AG04449 (cell line): ENCODE results near the gene TRMT6.

Experiments
- CTCF ChIA-PET: fragments of 350-600 bp; formaldehyde crosslinking; extraction: SDS; loops from one replicate; lab custom pipeline; 2021; ENCODE audit warnings: antibody characterized with exemption; lab: Yijun Ruan, JAX
- POLR2A ChIA-PET: fragments of 400-600, 350-600 bp; formaldehyde crosslinking; extraction: SDS; loops from one replicate; lab custom pipeline; 2020; ENCODE audit warnings: antibody characterized with exemption, inconsistent platforms; lab: Yijun Ruan, JAX
- DNase-seq: peaks from one replicate; pipeline ENCODE4 v3.0.0-alpha.2; 2010; ENCODE audit warnings: low read depth, low spot score
- H3K4me3 ChIP-seq: 2 replicates; pipeline ENCODE4 v1.5.1; 2011; ENCODE audit warnings: low read depth, mild to moderate bottlenecking, control low read depth, low read length
- CTCF ChIP-seq: IDR thresholded peaks from one replicate; pipeline ENCODE4 v1.5.1; 2011; ENCODE audit warnings: mild to moderate bottlenecking, moderate library complexity, low read length, control low read depth, inconsistent platforms; ENCODE audit not compliant: insufficient read depth; ENCODE audit errors: missing control alignments

Gene TRMT6

GRCh38 chr20:5900908-5901307, 49.4 kb downstream of the TRMT6 start:
- H3K4me3 ChIP-seq, result no peak overlapping the region
- ChIA-PET POLR2A (no interaction called here), CTCF (no interaction called here)
- no peak for TF ChIP-seq CTCF
- DNase-seq, result no peak

DNA sequence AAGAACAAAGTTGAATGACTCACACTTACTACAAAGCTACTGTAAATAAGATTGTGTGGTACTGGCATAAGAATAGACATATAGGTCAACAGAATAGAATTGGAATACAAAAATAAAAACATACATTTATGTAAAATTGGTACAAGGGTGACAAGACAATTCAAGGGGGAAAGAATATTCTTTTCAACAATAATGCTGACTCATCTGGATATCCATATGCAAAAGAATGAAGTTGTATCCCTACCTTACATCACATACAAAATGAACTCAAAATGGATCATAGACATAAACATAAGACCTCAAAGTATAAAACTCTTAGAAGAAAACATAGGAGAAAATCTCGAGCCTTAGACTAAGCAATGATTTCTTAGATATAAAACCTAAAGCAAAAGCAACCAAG, 50.9 kb downstream of the TRMT6 start:
- no peak for DNase-seq
- ChIA-PET CTCF (no interaction called here), POLR2A (no interaction called here)
- TF ChIP-seq CTCF, result no peak
- no peak overlapping the region for H3K4me3 ChIP-seq

DNA sequence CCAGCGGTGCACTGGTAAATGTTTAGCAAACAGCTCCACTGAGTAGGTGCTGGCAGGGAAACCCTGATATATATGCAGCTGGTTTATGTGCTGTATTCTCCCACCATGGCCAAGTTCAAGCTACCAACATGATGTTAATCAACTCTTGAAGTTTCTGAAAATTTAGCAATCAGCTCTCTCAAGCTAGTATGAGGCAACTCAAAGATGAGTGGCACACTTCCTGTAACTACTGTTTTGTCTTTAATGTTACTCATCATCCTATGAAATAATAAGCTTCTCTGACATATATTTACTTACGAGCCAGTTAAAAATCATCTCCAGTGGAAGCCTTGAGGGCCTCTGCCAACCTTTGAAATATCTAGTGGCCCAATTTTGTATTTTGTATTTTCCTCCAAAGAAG, 54.7 kb downstream of the TRMT6 start:
- POLR2A ChIA-PET, result no interaction called here
- DNase-seq, result no peak
- no peak overlapping the region for H3K4me3 ChIP-seq
- no peak for TF ChIP-seq CTCF
- CTCF ChIA-PET, result interaction anchor here (0.5 kb wide), 1 partner anchor 110 kb away, joined by 3 read pairs; no protein-coding TSS in a partner anchor

DNA sequence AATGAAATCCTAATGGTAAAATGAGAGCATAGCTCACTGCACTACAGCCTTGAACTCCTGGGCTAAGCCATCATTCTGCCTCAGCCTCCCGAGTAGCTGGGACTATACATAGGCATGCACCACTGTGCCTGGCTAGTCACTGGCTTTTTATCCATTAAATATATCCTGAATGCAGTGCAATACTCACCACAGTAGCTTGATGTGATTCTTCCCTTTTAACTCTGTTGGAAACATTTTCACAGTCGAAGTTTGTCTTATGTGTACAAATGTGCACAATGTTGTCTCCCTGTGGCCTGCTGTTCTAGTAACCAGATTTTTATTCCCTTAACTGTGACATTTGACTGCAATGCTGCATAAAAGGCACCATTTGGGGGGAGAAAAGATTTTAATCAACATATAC, 56.7 kb downstream of the TRMT6 start:
- ChIA-PET CTCF (interaction anchor here (1.1 kb wide), 1 partner anchor 59 kb away, joined by 3 read pairs; no protein-coding TSS in a partner anchor), POLR2A (no interaction called here)
- H3K4me3 ChIP-seq, result no peak overlapping the region
- no peak for DNase-seq
- TF ChIP-seq CTCF, result no peak

GRCh38 chr20:5893052-5893451, 57.3 kb downstream of the TRMT6 start:
- no peak for TF ChIP-seq CTCF
- H3K4me3 ChIP-seq, result no peak overlapping the region
- DNase-seq, result no peak
- POLR2A ChIA-PET, result no interaction called here
- CTCF ChIA-PET, result interaction anchor here (1.1 kb wide), 1 partner anchor 60 kb away, joined by 3 read pairs; no protein-coding TSS in a partner anchor

DNA sequence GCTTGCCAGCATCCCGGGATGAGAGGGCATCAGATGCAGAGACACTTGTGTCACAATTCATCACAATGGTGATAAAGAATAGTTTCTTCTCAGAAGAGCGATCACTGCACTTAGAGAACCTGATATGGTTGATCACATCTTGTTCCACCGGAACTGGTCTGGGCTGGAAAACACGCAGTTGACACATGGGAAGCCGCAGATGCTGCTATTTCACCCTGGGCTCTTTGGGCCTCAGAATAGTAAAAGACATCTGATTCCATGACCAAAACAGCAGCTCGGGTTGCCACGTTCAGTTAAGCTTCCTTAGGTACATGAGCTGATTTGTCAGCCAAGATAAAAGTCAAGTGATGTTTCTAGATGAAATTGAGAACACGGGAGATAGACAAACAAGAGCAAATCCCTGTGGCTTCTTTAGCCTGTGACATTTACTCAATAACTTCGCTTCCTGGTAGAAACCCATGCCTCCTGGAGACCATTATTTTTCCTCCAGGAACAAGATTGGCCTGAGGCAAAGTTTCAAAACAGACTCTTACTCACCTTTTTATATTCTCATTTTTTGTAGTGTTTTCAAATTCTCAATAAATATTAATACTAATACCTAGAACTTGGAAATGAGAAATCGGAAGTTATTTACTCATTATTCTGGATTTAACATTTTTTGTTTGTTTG, 59.4 kb downstream of the TRMT6 start:
- DNase-seq, result no peak
- no peak overlapping the region for H3K4me3 ChIP-seq
- POLR2A ChIA-PET, result no interaction called here
- CTCF ChIA-PET, result no interaction called here
- no peak for TF ChIP-seq CTCF
